ENCODE results near the gene PRPH2.

PRPH2 gene

DNA sequence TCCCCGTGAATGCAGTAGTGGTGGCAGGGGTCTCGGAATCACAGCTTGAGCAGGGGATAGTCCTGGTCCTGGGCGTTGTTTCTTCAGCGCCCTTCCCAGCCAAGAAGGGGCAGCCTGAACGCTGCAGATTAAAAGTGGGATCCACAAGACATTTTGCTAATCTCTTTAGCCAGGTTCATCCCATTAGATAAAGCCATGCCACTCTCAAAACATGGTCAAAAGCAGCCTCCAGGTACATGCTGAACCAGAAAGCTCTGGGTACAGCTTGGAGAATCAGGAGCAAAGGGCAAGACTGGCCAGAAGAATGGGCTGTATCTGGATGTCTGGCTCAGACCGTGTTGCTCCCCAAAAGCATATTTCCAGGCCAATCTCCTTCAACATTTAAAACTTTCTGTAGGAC, at the start of gene PRPH2:
TSS of gene PRPH2 (minus strand) at position 101 of the 400 bp plus-strand sequence. CDS start 263 bp downstream, outside the sequence.
- no peak for TF ChIP-seq CTCF (IDR thresholded peaks at IDR 0.05; ENCODE audit: control insufficient read depth, extremely low read depth, insufficient read depth)
- no peak for DNase-seq (ENCODE audit: low read depth)
- no peak within 1 kb of the TSS for H3K4me3 ChIP-seq (ENCODE audit: low read depth, low read length)

- TF ChIP-seq CTCF (IDR thresholded peaks at IDR 0.05; ENCODE audit: control insufficient read depth, extremely low read depth, insufficient read depth) = no peak
- DNase-seq (ENCODE audit: low read depth) = no peak
- H3K4me3 ChIP-seq (ENCODE audit: low read depth, low read length) = no peak overlapping the region
Measured at GRCh38 chr6:42771741-42772100, 49.3 kb upstream of the PRPH2 start.

DNA sequence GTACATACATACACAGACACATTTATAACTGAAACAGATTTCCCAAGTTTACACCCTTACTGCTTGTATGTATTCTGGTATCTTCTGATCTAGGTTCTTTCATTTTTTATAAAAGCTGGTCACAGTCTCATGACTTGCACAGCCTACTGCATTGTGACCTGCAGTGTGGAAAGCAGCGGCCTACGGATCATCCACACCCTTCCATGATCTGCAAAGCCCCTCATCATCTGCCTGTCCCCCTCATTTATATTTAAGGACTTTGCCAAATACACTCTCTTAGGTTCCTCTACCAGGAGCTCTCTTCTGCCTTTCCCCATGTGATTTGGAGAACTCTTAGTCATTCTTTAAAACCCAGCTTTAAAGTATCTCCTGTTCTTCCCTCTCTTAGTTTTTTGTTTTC, 47.4 kb upstream of the PRPH2 start:
- H3K4me3 ChIP-seq (ENCODE audit: low read depth, low read length) = no peak overlapping the region
- DNase-seq (ENCODE audit: low read depth) = no peak
- no peak for TF ChIP-seq CTCF (IDR thresholded peaks at IDR 0.05; ENCODE audit: control insufficient read depth, extremely low read depth, insufficient read depth)

DNA sequence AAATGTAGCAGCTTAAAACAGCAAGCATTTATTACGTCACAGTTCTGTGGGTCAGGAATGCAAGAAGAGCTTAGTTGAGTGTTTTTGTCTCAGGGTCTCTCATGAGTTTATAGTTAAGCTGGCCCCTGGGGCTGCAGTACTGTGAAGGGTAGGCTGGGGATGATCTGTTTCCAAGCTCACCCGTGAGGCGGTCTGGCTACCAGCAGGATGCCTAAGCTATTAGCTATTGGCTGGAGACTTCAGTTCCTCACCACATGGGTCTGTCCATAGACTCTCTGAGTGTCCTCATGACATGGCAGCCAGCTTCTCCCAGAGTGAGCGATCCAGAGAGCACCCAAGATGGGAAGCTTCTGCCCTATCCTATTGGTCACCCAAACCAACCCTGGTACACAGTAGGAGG, 46.7 kb upstream of the PRPH2 start:
- DNase-seq (ENCODE audit: low read depth) = no peak
- no peak overlapping the region for H3K4me3 ChIP-seq (ENCODE audit: low read depth, low read length)
- no peak for TF ChIP-seq CTCF (IDR thresholded peaks at IDR 0.05; ENCODE audit: control insufficient read depth, extremely low read depth, insufficient read depth)

DNA sequence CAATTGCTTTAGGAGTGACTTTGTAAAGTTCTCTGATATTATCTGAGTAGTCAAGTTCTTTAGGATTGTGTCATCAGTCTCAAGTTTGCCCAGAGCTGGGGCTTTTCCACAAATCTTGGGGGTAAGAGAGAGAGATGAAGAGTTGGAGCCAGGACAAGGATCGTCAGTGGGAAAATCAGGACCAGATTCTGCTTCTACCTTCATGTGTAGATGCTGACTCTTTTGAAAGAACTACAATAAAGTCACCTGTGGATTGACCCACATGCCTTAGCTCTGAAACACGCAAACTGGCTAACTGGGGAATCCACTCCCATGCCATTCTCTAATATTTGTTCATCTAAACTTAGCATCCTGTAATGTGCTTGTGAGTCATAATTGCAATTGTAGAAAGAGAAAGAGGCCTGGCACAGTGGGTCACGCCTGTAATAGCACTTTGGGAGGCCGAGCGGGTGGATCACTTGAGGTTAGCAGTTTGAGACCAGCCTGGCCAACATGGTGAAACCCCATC, 43.8 kb upstream of the PRPH2 start:
- no peak for DNase-seq (ENCODE audit: low read depth)
- TF ChIP-seq CTCF (IDR thresholded peaks at IDR 0.05; ENCODE audit: control insufficient read depth, extremely low read depth, insufficient read depth) = no peak
- H3K4me3 ChIP-seq (ENCODE audit: low read depth, low read length) = no peak overlapping the region

- DNase-seq (ENCODE audit: low read depth) = no peak
- no peak overlapping the region for H3K4me3 ChIP-seq (ENCODE audit: low read depth, low read length)
- TF ChIP-seq CTCF (IDR thresholded peaks at IDR 0.05; ENCODE audit: control insufficient read depth, extremely low read depth, insufficient read depth) = no peak
Measured at GRCh38 chr6:42764911-42765648, 42.7 kb upstream of the PRPH2 start.

- no peak for TF ChIP-seq CTCF (IDR thresholded peaks at IDR 0.05; ENCODE audit: control insufficient read depth, extremely low read depth, insufficient read depth)
- no peak overlapping the region for H3K4me3 ChIP-seq (ENCODE audit: low read depth, low read length)
Measured at GRCh38 chr6:42762950-42763349, 40.6 kb upstream of the PRPH2 start.

More at GRCh38 chr6:42762950-42763349, 40.6 kb upstream of the PRPH2 start:
- no peak for DNase-seq (ENCODE audit: low read depth)
